Panc1 (cell line): ENCODE data around the gene TMEM168. TPM values are rescaled to one million over a fixed set of nuclear protein-coding genes. Genes with fewer than 3 reads are reported as not detected.

ENCODE experiments used
- ATAC-seq: fragments of 200-7000 bp; cut with Tn5 transposase; 2 replicates; pipeline ENCODE4 v1.9.1; 2020; ENCODE audit warnings: mild to moderate bottlenecking, moderate library complexity
- BruUV-seq: library from RNA; stranded (reverse); fragments of 400-500 nt; replicated peaks from 2 replicates; lab custom pipeline; 2021; lab: Mats Ljungman, UMichigan
- CTCF ChIA-PET: fragments of 300-600 bp; sonication (Branson Sonifier 250); formaldehyde crosslinking; loops from one replicate; lab custom pipeline; 2022; ENCODE audit warnings: antibody characterized with exemption; lab: Charles Lee
- POLR2A ChIA-PET: fragments of 300-600 bp; sonication (Branson Sonifier 250); formaldehyde crosslinking; loops from one replicate; lab custom pipeline; 2022; ENCODE audit warnings: antibody characterized with exemption; lab: Charles Lee
- DNase-seq: peaks from one replicate; pipeline ENCODE4 v3.0.0-alpha.2; 2010; ENCODE audit warnings: low read depth, low spot score
- H3K27ac ChIP-seq: 2 replicates; pipeline ENCODE4 v1.5.1; 2011; ENCODE audit warnings: mild to moderate bottlenecking, low read length, inconsistent platforms
- H3K27me3 ChIP-seq: fragments of 200-500 bp; sonication (Bioruptor generic); 2 replicates; pipeline ENCODE4 v1.6.0; 2014; ENCODE audit warnings: low read length, inconsistent platforms; ENCODE audit not compliant: control insufficient read depth, insufficient read depth
- H3K36me3 ChIP-seq: fragments of 200-500 bp; sonication (Bioruptor generic); 2 replicates; pipeline ENCODE4 v1.5.1; 2014; ENCODE audit warnings: inconsistent platforms, mild to moderate bottlenecking, low read length, moderate library complexity; ENCODE audit not compliant: control insufficient read depth, insufficient read depth
- H3K4me1 ChIP-seq: 2 replicates; pipeline ENCODE4 v1.5.1; 2011; ENCODE audit warnings: inconsistent platforms, mild to moderate bottlenecking, low read length, moderate library complexity; ENCODE audit not compliant: control insufficient read depth, insufficient read depth
- H3K4me3 ChIP-seq, 2 experiments: 2 replicates each; pipeline ENCODE4 v1.5.1; 2011 to 2012; ENCODE audit warnings: low read depth in 2 of 2, low read length in 2 of 2, mild to moderate bottlenecking in 2 of 2, inconsistent platforms in 1 of 2, moderate library complexity in 1 of 2
- H3K9me3 ChIP-seq: fragments of 200-500 bp; sonication (Bioruptor generic); 2 replicates; pipeline ENCODE4 v1.5.1; 2014; ENCODE audit warnings: low read depth, mild to moderate bottlenecking, inconsistent platforms, low read length, moderate library complexity; ENCODE audit not compliant: control insufficient read depth, insufficient read depth
- POLR2AphosphoS5 ChIP-seq: IDR thresholded peaks from 2 replicates; pipeline ENCODE4 v1.6.1; 2012; ENCODE audit warnings: mild to moderate bottlenecking, low read depth, low read length, moderate library complexity
- SIN3A ChIP-seq: IDR thresholded peaks from 2 replicates; pipeline ENCODE4 v1.6.1; 2012; ENCODE audit warnings: low read depth, mild to moderate bottlenecking, low read length, moderate library complexity, borderline replicate concordance; ENCODE audit not compliant: insufficient read depth
- TCF7L2 ChIP-seq: IDR thresholded peaks from 2 replicates; pipeline ENCODE4 v1.6.1; 2011; ENCODE audit warnings: mild to moderate bottlenecking, low read depth, low read length, inconsistent platforms
- in situ Hi-C: cut with HindIII; loops from 2 replicates; pipeline ENCODE4 v1.10.0; 2016; ENCODE audit warnings: low sequenced_read_pairs, low pct_unique_long_range_greater_than_20kb
- intact Hi-C: fragments of 100-400 bp; cut with micrococcal nuclease; formaldehyde crosslinking; loops from one replicate; pipeline ENCODE4 v1.10.0; 2022; ENCODE audit not compliant: unreplicated experiment
- total RNA-seq: library from RNA; stranded (reverse); gene quantifications from one replicate; pipeline ENCODE4 v1.2.1, GENCODE V29; 2021; ENCODE audit not compliant: unreplicated experiment
- TF ChIP-seq, protein P1 (sequence below), 2 experiments: IDR thresholded peaks; 2 replicates each; pipeline ENCODE4 v1.6.1; 2011 to 2012; ENCODE audit warnings: low read depth in 2 of 2, control low read depth in 1 of 2, low read length in 1 of 2, mild to moderate bottlenecking in 1 of 2, moderate library complexity in 1 of 2; ENCODE audit not compliant: insufficient read depth in 1 of 2
- TF ChIP-seq, protein P2 (sequence below): fragments of 450-650 bp; IDR thresholded peaks from 2 replicates; pipeline ENCODE4 v1.5.1; 2017; ENCODE audit warnings: mild to moderate bottlenecking

TMEM168 gene
- total RNA-seq, 1 experiment from 2014 or later, result 0.26 TPM

DNA sequence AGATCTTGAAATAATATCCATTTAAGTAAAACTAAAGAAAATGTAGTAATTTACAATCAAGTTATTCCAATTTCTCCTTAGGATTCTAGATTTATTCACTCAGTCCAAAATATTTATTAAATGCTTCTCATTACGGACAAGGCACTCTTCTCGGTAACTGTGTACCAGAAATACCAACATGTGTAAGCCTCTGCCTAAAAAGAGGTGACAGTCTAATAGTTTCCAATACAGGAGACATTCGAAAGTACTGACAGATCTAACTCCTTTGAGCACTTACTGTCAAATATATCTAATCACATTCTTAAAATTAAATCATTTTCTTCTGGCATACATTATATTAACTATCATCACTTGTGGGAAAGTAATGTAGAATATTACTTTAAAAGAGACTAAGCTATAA lies 26.9 kb downstream of the TMEM168 start:
- DNase-seq (no peak), ATAC-seq (no peak)
- TF ChIP-seq SIN3A (no peak), TCF7L2 (no peak), POLR2AphosphoS5 (no peak)
- TF ChIP-seq, protein P1, sequence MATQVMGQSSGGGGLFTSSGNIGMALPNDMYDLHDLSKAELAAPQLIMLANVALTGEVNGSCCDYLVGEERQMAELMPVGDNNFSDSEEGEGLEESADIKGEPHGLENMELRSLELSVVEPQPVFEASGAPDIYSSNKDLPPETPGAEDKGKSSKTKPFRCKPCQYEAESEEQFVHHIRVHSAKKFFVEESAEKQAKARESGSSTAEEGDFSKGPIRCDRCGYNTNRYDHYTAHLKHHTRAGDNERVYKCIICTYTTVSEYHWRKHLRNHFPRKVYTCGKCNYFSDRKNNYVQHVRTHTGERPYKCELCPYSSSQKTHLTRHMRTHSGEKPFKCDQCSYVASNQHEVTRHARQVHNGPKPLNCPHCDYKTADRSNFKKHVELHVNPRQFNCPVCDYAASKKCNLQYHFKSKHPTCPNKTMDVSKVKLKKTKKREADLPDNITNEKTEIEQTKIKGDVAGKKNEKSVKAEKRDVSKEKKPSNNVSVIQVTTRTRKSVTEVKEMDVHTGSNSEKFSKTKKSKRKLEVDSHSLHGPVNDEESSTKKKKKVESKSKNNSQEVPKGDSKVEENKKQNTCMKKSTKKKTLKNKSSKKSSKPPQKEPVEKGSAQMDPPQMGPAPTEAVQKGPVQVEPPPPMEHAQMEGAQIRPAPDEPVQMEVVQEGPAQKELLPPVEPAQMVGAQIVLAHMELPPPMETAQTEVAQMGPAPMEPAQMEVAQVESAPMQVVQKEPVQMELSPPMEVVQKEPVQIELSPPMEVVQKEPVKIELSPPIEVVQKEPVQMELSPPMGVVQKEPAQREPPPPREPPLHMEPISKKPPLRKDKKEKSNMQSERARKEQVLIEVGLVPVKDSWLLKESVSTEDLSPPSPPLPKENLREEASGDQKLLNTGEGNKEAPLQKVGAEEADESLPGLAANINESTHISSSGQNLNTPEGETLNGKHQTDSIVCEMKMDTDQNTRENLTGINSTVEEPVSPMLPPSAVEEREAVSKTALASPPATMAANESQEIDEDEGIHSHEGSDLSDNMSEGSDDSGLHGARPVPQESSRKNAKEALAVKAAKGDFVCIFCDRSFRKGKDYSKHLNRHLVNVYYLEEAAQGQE (IDR thresholded peaks at IDR 0.05; ENCODE audit: insufficient read depth in 1 of 2, low read depth in 2 of 2, low read length in 1 of 2), result no peak
- TF ChIP-seq, protein P2, sequence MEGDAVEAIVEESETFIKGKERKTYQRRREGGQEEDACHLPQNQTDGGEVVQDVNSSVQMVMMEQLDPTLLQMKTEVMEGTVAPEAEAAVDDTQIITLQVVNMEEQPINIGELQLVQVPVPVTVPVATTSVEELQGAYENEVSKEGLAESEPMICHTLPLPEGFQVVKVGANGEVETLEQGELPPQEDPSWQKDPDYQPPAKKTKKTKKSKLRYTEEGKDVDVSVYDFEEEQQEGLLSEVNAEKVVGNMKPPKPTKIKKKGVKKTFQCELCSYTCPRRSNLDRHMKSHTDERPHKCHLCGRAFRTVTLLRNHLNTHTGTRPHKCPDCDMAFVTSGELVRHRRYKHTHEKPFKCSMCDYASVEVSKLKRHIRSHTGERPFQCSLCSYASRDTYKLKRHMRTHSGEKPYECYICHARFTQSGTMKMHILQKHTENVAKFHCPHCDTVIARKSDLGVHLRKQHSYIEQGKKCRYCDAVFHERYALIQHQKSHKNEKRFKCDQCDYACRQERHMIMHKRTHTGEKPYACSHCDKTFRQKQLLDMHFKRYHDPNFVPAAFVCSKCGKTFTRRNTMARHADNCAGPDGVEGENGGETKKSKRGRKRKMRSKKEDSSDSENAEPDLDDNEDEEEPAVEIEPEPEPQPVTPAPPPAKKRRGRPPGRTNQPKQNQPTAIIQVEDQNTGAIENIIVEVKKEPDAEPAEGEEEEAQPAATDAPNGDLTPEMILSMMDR, result no peak
- Histone ChIP-seq H3K27ac (no peak overlapping the region), H3K36me3 (no peaks in the 10 kb centered on the region), H3K4me3 (no peak overlapping the region), H3K27me3 (no peaks in the 10 kb centered on the region), H3K4me1 (no peaks in the 10 kb centered on the region), H3K9me3 (no peaks in the 10 kb centered on the region)
- no TSS peak for BruUV-seq
- intact Hi-C loops (no loop called here), in situ Hi-C loops (no loop called here)
- POLR2A ChIA-PET, result no interaction called here
- CTCF ChIA-PET, result no interaction called here

DNA sequence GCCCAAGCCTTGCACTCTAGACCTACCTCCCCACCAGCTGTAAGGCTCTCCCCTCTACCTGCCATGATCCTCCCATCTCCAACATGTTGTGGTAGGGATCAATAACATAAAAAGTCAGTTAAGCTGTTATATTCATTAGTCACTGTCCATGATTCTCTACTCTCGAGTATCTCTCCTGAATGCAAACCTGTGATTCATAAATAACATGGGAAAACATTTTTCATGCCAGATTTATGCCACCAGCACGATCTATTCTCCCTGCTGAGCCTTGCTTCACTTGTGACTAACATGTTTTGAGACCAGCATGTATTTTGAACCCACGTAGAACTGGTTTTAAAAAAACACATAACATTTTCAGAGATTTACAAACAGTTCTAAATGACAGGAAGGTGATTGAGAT lies 30.3 kb downstream of the TMEM168 start:
- POLR2A ChIA-PET, result no interaction called here
- H3K27me3 ChIP-seq, result no peaks in the 10 kb centered on the region
- H3K4me3 ChIP-seq, result no peak overlapping the region
- intact Hi-C loops, result no loop called here
- H3K27ac ChIP-seq, result no peak overlapping the region
- H3K9me3 ChIP-seq, result no peaks in the 10 kb centered on the region
- CTCF ChIA-PET, result no interaction called here
- no peak for ATAC-seq
- BruUV-seq, result no TSS peak
- no peaks in the 10 kb centered on the region for H3K4me1 ChIP-seq
- H3K36me3 ChIP-seq, result no peaks in the 10 kb centered on the region
- in situ Hi-C loops, result no loop called here
- no peak for DNase-seq
- TF ChIP-seq SIN3A (no peak), POLR2AphosphoS5 (no peak), TCF7L2 (no peak)
- TF ChIP-seq, protein P1 (IDR thresholded peaks at IDR 0.05; ENCODE audit: insufficient read depth in 1 of 2, low read depth in 2 of 2, low read length in 1 of 2), result no peak
- TF ChIP-seq, protein P2, result no peak
